ENCODE results near the gene KLHL9.

The KLHL9 gene

DNA sequence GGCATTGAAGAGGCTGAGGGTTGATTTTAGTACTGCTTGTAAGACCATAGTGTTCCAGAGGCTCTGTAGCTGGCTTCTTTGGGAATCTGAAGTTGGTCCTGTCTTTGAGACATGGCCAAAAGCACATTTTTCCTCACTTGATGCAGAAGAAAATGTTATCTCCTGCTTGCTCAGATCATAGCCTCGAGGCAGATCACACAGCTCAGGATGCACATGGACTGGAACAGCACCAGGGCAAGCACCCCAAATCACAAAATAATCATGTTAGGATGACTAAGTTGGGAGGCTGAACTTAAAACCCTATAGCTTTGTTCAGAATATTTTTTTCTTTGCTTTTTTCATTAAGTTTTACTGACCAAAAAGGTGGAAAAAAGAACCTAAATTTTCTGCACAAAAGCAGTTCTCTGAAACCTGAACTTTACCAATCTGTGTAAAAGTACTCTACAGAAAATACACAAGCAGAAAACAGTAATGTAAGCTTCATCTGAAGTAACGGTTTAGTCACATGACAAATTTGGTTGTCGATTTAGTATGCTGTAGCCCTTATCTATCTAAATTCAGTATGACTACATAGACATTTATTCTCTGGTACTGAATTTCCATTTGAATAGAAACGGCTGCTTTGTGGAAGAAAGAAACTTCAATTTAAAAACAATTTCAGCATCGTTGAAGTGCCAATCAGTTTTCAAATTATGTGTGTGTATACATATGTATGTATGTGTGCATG lies 3.4 kb downstream of the KLHL9 start:
- TF ChIP-seq GATA1 (IDR thresholded peaks at IDR 0.05; ENCODE audit: low read depth, low read length): no peak
- TF ChIP-seq POLR2A (IDR thresholded peaks at IDR 0.05; ENCODE audit: low read length): no peak
- no peak for DNase-seq

DNA sequence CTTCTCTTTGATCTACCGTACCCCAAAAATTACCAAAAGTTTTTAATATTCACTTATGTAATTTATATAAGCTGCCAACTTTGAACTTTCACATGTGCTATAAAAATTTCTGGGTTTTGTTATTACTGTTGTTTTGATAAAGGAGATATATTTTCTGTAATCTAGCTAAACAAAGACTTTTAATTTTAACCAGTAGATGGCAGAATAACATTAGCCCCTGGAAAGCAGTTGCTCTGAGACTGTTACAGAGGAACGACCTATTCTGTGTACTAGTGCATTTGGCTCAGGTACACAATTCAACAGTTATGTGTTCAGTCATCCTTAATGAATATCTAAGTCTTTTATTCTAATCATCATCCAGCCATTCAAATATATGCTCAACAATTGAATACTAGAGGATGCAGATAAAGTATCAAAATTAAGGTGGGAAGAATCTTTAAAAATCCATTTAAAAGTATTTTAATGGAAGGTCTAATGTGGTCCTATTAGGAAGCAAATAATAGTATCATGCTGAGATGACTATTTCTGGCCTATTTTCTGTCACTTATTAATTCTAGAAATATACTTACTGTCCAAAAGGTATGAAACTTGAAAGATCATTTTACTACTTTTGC lies 8.6 kb downstream of the KLHL9 start:
- DNase-seq: peak; percentile 47 to 61
- TF ChIP-seq POLR2A (IDR thresholded peaks at IDR 0.05; ENCODE audit: low read length) (no peak), GATA1 (IDR thresholded peaks at IDR 0.05; ENCODE audit: low read depth, low read length) (no peak)

DNA sequence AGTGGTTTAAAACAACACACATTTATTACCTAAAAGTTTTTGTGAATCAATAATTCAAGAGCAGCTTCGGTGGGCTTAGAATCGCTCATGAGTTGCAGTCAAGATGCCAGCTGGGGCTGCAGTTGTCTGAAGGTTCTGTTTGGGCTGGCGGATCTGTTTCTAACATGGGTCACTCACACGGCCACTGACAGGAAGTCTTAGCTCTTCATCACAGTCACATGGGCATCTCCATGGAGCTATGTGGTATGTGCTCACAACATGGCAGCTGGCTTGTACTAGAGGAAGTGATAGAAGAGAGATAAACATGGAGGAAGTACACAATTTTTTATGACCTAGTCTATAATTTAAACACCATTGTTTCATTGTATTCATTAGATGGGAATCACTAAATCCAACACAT lies 11.2 kb downstream of the KLHL9 start:
- DNase-seq: no peak
- no peak for TF ChIP-seq POLR2A (IDR thresholded peaks at IDR 0.05; ENCODE audit: low read length)
- TF ChIP-seq GATA1 (IDR thresholded peaks at IDR 0.05; ENCODE audit: low read depth, low read length): no peak

DNA sequence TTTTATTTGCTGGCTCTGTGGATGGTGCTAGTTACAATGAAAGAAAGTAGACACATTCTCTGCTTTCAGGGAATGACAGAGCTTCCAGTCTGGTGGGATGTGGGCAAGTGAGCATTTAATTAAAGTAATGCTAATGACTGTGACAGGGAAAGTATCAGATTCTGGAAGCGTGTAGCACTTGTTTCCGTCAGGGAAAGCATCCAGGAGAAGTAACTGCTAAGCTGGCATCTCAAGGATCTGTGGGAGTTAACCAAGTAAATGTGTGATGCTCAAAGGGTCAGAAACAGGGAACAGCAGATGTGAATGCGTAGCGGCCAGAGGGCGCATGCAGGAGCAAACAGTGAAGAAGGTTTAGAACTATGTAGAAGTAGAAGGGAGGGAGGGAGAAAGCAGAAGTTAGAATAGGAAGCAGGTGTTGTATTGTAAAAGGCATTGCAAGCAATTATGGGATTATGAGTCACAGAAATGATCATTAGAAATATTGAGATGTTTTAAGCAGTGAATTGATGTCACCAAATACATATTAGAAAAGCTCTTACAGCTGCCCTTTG lies 12.2 kb downstream of the KLHL9 start:
- no peak for TF ChIP-seq POLR2A (IDR thresholded peaks at IDR 0.05; ENCODE audit: low read length)
- TF ChIP-seq GATA1 (IDR thresholded peaks at IDR 0.05; ENCODE audit: low read depth, low read length): no peak
- no peak for DNase-seq

DNA sequence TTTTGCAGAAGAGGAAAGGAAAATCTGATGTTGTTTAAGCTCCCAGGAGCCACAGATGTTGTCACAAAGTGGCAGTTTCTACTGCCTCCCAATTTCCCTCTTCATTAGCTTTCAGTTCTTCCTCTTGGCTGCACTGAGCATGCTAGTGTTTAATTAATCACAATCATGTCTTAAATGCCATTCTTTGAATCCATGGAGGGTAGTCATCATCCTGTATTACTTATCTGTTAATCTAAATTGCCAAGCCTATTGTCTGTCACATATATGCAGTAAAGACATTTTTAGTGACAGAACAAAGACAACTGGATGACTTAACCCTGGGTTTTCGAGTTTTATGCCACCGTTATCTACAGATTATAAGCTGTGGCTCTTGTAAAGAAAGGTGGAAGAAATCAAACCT lies 14.7 kb downstream of the KLHL9 start:
- TF ChIP-seq POLR2A (IDR thresholded peaks at IDR 0.05; ENCODE audit: low read length): no peak
- DNase-seq: no peak

DNA sequence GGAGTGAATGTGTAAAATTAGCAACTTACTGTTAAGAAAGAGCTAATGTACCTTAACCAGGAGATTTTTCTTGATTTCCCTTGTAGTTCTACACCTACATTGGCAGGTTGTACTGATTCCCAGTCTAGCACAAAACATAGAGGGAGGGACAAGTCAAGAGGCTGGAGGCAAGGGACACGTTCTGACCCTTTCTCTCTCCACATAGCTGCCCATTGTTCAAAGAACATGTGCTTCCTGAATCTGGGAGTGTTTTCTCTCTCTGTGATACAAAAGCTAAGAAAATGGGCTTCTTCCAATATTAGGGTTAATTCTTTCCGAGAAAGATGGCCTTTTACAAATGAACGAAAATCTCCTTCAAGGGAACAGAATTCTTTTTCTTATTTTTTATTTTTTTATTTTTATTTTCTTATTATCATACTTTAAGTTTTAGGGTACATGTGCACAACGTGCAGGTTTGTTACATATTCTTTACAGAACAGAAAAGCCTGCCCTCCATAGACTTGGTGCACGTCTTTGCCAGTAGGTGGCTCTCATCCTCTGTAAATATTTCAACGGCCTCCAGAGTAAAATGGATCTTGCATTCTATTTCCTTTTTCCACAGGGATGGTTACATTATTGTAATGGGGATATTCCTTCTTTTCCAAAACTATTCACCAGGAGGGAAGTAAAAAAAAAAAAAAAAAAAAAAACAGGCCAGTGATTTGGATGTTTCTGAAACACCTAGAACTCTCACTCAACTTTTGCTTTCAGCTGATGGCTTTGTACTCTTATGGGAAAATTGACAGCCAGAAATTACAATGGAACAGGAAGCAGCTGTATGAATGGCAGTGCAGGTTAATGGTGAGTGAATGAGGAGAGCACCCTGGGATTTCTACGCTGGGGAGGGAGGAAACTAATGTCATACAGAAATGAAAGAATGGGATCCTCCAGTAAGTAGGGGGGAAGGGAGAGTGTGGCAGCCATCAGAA lies 17.0 kb downstream of the KLHL9 start:
- peak; percentile 35 to 55 for DNase-seq
- TF ChIP-seq GATA1 (IDR thresholded peaks at IDR 0.05; ENCODE audit: low read depth, low read length) (no peak), POLR2A (IDR thresholded peaks at IDR 0.05; ENCODE audit: low read length) (no peak)

DNA sequence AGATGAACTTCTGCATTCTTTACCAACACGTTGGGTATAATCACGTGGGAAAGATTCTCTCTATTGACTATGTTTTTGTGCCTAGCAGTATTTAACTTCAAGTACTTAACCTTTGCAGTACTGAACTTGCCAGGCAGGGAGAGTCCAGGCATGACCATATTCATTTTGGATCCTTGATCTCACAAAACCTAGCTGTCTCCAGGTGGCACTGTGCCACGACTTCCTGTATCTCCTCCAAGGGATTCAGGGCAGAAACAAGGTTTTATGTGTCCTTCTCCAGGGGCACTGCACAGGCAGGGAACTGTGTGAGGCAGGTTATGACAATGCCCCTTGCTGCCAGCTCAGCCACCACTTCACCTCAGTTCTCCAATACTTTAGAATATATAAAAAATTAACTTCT lies 18.3 kb downstream of the KLHL9 start:
- no peak for DNase-seq
- no peak for TF ChIP-seq GATA1 (IDR thresholded peaks at IDR 0.05; ENCODE audit: low read depth, low read length)

DNA sequence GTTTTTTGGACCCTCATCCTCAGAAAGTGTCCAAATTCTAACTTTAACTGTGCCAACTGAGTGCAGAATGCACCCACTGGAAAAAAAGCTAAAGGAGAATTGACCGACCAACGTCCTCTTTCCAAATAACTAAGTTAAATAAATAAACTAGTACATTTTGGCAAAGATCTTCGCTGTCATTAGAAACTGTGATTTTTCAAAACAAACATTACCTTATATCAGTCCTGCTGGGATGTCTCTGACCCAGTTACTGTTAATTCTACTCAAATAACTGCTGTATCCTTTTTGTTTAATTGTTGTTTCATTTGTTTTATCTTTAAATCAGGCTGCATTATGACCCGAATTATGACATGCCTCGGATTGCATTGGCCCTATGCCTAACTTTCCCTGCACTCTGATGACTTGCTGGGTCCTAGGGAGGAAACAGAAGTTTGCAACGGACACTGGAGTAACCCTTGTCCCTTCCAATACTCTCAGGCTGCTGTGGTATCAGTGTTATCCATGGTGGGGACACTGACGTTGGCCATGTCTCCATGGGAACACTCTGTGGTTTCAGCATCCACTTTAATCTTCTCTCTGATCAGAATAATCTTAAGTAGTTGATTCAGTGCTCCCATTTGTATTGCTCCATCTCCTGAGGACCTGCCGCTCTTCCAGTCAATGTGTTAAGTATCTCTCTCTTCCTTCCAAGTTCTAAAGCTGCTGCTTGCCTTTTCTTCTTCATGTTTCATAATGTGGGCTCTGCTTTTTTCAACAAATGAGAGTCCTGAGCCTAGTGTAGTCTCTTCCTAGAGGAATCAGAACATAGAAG lies 19.0 kb downstream of the KLHL9 start:
- DNase-seq: no peak
- TF ChIP-seq GATA1 (IDR thresholded peaks at IDR 0.05; ENCODE audit: low read depth, low read length) (no peak), POLR2A (IDR thresholded peaks at IDR 0.05; ENCODE audit: low read length) (no peak)

DNA sequence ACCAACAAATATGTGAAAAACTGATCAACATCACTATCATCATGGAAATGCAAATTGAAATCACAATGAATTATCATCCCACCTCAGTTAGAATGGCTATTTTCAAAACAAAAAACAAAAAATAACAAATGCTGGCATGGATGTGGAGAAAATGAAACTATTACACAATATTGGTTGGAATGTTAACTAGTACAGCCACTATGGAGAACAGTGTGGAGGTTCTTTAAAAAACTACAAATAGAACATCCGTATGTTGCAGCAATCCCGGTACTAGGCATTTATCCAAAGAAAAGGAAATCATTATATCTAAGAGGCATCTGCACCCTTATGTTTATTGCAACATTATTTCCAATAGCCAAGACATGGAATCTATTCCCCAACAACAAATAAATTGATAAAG lies 21.1 kb downstream of the KLHL9 start:
- no peak for DNase-seq

DNA sequence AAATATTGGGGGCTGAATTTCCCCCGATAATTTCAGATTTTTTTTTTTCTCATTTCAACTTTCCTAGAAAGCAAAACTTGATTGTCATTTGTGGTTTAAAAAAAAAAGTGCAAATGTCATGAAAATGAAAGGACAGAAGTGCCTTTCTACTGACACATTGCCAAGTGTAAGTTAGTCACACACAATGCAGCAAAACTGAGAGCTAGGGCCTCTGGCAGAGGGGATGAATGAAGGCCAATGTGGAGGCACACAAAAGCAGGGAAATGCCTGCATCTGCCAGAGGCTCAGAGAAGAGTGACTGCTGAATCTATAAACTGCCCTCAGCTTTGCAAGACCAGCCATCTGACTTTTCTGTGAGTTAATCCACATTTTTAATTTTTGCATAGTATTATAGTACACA lies 23.3 kb downstream of the KLHL9 start:
- TF ChIP-seq GATA1 (IDR thresholded peaks at IDR 0.05; ENCODE audit: low read depth, low read length) (no peak), POLR2A (IDR thresholded peaks at IDR 0.05; ENCODE audit: low read length) (no peak)

More for the DNA sequence above, 21.1 kb downstream of the KLHL9 start:
- TF ChIP-seq GATA1 (IDR thresholded peaks at IDR 0.05; ENCODE audit: low read depth, low read length) (no peak), POLR2A (IDR thresholded peaks at IDR 0.05; ENCODE audit: low read length) (no peak)

DNA sequence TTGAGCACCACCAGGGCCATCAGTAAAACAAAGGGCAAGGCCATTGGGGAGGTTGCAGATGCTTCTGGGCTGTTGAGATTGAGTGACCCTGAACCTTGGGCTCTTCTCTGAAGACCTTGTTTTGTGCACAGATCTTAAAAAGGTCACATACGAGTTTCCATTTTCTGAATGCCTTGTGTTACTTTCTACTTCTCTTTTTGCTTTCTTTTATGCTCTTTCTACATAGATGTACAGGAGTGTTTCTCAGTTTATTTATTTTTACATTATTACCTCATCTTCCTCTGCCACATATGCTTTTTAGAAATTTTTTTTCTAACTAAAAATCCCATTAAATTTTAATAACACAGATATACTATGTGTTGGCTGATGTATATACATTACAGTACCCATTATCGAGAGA lies 30.0 kb downstream of the KLHL9 start, which contains the start of gene IFNA5:
Gene IFNA5, minus strand, starts transcription at position 101 of the 400 bp plus-strand sequence. Its CDS starts 57 bp downstream, at position 44.
- TF ChIP-seq POLR2A (IDR thresholded peaks at IDR 0.05; ENCODE audit: low read length) (no peak), GATA1 (IDR thresholded peaks at IDR 0.05; ENCODE audit: low read depth, low read length) (no peak)
- DNase-seq: no peak

More for the DNA sequence above, 23.3 kb downstream of the KLHL9 start:
- no peak for DNase-seq

DNA sequence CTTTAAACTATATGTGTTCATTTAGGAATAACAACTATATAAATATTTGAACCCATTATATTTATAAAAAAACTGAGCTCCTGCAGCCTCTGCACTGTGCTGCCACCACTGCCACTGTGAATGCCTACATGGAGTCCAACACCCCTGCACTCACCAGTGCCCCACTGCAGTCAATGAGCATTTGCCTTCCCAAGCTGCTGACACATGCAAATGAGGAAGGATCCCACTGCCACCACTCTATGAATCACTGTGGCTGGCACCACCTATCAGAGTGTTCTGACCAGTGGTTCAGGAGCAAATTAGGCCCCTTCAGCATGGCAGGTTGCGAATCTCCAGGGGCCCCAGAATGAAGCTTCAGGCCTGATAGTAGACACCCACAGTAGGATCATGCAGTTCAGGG lies 39.2 kb downstream of the KLHL9 start:
- no peak for TF ChIP-seq POLR2A (IDR thresholded peaks at IDR 0.05; ENCODE audit: low read length)
- no peak for TF ChIP-seq GATA1 (IDR thresholded peaks at IDR 0.05; ENCODE audit: low read depth, low read length)
- DNase-seq: no peak

DNA sequence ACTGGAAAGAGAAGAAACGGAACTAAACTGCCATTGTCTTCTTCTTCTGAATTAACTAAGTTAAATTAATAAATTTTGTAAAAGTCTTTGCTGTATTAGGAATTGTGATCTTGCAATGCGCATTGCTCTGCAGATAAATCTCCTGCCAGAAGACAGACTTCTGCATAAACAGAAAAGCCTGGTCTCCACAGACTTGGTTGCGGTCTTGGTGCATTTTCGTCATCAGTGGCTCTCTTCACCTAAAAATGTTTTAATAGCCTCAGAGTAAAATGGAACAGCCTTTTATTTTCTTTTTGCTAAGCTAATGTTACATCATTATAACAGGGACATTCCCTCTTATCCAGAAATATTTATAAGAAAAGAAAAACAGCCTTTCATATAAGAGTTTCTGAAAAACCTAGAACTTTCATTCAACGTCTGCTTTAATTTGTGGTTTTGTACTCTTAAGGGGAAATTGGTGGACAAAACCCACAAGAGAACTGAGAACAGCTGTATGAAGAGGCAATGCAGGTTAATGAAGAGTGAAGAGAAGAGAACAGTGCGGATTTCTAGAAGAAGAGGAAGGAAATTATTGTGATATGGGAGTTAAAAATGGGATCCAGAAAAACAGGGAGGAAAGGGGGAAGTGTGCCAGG lies 40.2 kb downstream of the KLHL9 start:
- no peak for DNase-seq
- TF ChIP-seq POLR2A (IDR thresholded peaks at IDR 0.05; ENCODE audit: low read length) (no peak), GATA1 (IDR thresholded peaks at IDR 0.05; ENCODE audit: low read depth, low read length) (no peak)

Data from erythroblast (primary cell).